Measurements from ENCODE around the gene STAB1.

Gene STAB1

DNA sequence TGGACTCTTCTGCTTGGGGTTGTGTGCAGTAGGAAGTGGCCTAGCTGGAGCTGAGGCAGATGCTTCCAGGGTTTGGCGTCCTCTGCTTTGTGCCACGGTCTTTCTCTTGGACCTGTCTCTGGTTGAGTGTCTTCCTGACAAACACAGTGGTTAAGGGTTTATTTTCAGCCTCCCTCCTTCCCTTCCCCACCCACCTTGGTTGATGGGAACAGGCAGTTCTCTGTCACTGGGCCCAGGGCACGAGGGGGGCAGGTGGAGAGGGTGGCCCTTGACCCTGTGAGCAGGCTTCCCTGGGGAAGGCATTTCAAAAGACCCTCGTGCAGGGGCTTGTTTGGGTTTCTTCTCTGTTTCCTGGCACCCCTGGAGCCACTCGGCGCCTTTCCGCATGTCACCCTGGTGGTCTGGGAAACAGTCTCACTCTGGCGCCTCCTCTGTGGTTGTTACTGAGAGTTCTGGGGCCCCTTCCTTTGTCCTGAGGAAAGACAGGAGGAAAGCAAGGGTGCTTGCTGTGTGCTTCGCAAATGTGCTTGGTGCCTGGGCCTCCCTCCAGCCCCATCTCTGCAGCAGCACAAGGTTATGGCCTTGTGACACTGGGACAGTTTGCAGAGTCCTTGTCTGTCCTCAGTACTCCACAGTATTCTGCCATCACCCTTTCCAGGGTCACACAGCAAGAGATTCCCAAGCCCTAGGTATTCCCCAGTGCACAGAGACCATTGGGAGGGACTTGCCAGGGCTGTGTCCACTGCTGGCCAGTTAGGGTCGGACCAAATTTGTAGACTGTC, 10.3 kb upstream of the STAB1 start:
- DNase-seq = no peak

DNA sequence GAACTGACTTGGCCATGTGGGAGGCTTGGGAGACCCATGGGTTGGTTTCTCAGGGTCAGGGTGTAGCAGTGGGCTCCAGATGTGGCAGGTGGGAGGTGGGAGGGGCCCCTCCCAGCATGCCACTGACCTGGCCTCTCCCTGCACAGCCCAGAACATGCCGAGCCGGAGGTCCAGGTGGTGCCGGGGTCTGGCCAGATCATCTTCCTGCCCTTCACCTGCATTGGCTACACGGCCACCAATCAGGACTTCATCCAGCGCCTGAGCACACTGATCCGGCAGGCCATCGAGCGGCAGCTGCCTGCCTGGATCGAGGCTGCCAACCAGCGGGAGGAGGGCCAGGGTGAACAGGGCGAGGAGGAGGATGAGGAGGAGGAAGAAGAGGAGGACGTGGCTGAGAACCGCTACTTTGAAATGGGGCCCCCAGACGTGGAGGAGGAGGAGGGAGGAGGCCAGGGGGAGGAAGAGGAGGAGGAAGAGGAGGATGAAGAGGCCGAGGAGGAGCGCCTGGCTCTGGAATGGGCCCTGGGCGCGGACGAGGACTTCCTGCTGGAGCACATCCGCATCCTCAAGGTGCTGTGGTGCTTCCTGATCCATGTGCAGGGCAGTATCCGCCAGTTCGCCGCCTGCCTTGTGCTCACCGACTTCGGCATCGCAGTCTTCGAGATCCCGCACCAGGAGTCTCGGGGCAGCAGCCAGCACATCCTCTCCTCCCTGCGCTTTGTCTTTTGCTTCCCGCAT, 7.9 kb upstream of the STAB1 start:
- peak in 1 of 14 donors; percentile 33 for DNase-seq

DNA sequence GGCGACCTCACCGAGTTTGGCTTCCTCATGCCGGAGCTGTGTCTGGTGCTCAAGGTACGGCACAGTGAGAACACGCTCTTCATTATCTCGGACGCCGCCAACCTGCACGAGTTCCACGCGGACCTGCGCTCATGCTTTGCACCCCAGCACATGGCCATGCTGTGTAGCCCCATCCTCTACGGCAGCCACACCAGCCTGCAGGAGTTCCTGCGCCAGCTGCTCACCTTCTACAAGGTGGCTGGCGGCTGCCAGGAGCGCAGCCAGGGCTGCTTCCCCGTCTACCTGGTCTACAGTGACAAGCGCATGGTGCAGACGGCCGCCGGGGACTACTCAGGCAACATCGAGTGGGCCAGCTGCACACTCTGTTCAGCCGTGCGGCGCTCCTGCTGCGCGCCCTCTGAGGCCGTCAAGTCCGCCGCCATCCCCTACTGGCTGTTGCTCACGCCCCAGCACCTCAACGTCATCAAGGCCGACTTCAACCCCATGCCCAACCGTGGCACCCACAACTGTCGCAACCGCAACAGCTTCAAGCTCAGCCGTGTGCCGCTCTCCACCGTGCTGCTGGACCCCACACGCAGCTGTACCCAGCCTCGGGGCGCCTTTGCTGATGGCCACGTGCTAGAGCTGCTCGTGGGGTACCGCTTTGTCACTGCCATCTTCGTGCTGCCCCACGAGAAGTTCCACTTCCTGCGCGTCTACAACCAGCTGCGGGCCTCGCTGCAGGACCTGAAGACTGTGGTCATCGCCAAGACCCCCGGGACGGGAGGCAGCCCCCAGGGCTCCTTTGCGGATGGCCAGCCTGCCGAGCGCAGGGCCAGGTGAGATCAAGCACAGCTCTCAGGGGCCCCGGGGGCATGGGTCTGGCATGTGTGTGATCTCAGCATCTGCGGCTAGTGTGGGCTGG, 7.1 kb upstream of the STAB1 start:
- no peak for DNase-seq

DNA sequence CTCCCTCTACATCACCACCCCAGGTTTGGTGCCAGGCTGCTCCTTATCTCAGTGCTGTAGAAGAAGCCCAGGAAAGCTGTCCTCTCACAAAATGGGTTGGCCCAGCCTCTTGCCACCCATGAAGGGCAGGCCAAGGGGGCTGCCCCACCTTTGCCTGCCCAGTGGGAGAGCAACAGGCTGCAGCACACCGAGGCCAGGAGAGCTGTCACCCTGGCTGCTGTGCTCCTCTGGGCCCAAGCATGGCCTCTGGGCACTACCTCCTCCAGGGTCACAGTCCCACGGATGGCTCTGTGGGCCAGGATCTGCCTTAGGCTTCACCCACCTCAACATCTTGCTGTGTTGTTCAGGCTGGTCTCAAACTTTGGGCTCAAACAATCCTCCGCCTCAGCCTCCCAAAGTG, 6.4 kb upstream of the STAB1 start:
- no peak for DNase-seq

DNA sequence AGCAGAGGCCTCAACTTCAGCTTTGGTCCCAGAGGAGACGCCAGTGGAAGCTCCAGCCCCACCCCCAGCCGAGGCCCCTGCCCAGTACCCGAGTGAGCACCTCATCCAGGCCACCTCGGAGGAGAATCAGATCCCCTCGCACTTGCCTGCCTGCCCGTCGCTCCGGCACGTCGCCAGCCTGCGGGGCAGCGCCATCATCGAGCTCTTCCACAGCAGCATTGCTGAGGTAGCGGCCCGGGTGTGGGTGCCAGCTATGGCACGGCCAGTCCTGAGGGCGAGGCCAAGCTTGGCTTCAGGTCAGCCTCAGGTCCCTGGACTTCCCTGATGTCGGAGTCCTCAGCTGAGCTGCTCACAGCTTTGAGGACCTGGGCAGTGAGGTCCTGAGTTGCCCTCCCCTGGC, 5.7 kb upstream of the STAB1 start:
- DNase-seq = no peak

DNA sequence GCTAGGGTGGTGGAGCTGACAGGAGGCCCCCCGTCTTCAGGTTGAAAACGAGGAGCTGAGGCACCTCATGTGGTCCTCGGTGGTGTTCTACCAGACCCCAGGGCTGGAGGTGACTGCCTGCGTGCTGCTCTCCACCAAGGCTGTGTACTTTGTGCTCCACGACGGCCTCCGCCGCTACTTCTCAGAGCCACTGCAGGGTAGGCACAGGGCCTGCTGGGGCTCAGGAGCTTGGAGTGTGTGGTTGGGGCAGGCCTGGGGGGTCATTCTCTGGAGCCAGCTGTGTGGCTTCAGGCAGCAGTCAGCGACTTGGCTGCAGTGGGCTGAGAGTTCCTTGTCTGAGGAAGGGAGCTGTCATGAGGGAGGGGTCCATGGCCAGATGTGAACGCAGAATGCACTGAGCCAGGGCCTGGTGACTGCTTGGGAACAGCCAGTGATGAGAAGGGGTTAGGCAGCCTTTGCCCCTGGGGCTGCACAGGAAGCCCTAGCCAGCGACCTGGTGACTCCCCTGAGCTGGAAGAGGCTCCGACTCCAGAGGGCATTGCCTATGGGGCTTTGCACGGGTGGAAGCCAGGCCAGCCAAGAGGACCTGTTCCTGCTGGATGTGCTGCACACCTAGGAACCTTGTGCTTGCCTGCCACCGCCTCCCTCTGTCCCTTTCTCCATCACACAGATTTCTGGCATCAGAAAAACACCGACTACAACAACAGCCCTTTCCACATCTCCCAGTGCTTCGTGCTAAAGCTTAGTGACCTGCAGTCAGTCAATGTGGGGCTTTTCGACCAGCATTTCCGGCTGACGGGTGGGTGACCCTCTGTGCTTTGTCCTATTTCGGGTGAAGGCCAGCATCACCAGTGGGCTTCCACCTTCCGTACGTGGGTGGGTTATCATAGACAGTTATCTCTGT, 4.9 kb upstream of the STAB1 start:
- peak in 1 of 14 donors; percentile 17 for DNase-seq

DNA sequence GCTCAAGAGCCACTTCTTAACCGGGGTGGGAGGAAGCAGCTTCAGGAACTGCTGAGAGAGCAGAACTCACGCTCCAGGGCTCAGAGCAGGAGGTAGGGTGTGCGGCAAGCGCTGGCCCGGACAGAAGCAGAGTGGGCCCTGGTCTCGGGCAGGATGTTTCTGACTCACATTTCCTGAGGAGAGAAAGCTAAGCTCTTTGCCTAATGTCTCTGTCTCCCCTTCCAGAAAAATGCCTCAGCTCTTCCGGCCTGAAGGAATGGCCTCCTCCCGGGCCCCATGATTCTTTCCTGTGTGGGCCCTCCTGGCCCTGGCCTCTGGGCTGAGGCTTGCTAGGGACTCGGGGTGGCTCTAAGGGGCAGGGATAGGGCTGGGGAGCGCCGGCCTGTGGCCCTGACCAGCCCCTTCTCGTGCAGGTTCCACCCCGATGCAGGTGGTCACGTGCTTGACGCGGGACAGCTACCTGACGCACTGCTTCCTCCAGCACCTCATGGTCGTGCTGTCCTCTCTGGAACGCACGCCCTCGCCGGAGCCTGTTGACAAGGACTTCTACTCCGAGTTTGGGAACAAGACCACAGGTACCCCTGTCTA, 4.1 kb upstream of the STAB1 start:
- peak in 2 of 14 donors; percentile 3 to 21 for DNase-seq

DNA sequence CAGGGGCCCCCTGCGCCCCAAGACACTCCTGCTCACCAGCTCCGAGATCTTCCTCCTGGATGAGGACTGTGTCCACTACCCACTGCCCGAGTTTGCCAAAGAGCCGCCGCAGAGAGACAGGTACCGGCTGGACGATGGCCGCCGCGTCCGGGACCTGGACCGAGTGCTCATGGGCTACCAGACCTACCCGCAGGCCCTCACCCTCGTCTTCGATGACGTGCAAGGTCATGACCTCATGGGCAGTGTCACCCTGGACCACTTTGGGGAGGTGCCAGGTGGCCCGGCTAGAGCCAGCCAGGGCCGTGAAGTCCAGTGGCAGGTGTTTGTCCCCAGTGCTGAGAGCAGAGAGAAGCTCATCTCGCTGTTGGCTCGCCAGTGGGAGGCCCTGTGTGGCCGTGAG, 3.1 kb upstream of the STAB1 start:
- DNase-seq = no peak

DNA sequence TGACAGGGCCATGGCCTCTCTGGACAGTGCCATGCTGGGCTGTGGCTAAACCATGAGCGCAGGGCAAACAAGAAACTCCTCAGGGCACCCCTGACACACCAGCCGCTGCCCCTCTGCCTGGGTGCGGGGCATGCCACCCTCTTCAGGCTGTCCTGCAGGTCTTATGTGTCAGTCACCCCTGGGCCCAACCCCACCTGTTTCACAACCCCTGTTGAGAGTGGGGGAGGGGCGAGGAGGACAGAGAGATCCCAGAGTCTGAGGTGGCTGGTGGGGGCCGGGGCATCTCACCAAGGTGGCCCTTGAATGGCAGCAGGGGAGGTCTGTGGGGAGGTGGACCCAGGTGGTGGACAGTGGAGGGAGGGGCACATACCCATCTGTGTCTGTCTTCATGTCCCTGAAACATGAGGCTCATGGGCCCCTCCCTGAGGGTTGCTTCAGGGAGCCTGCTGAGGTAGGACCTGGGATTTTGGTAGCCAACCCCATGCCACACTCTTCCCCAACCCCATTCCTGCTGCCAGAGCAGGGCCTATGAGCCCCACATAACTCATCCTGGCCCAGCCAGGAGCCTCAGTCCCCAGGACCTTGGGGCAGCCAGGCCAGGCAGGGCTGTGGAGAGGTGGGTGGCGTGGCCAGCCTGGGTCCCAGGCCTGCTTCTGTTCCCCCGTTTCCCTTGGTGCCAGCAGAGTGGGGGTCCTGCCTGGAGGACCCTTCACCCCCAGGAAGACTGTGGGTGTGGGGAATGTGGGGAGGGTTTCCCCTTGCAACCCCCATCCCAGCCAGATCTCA, 1.7 kb upstream of the STAB1 start:
- no peak for DNase-seq

DNA sequence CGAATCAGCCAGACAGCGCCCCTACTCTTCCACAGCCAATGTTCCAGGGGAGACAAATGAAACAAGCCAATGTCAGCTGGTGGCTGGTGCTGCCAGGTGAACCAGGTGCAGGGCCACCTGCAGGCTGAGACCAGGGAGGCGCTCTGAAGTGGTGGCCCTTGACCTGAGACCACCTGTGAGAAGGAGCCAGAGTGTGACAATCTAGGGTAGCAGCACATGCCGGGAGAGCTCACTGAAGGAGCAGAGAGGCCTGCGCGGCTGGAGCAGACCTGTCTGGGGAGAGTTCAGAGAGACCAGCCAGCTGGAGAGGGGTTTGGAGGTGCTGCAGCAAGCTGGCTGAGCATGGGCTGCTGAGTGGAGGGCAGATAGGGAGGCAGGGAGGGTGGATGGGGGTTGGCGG, 693 bp upstream of the STAB1 start:
- peak in 1 of 14 donors; percentile 49 for DNase-seq

DNA sequence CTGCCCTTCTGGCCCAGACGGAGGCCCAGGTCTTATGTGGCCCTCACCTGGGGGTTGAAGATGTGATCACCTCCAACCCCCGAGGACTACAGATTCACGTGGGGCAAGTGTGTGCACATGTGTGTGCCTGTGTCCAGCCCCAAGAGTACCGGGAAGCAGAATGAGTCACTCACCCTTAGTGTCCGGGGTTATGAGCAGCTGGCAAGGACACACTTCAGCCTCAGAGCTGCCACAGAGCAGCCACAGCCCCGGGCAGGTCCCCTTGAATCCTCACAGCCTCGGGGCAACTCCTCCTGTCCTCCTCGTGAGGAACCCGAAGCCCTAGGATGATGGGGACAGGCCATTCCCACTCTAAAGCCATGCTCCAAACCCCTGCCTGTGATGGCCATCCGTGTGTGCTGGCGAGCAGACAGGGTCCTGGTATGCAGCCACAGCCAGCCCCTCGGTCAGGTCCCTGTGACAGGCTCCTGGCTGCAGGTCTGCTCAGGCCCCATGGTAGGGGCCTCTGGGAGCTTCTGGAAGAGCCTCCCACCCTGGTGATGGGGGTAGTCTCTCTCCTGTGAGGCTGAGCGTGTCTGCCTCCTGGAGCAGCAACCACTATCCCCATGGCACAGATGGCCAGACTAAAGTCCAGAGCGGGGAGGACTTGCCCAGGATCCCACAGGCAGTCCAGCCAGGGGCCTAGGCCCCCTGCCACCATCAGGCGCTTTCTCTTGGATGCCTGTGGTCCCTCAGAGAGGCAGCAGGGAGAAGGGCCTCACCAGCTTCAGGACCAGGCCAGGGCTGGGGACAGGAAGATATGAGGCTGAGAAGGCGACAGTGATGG, 852 bp downstream of the STAB1 start:
- peak in 1 of 14 donors; percentile 17 for DNase-seq

DNA sequence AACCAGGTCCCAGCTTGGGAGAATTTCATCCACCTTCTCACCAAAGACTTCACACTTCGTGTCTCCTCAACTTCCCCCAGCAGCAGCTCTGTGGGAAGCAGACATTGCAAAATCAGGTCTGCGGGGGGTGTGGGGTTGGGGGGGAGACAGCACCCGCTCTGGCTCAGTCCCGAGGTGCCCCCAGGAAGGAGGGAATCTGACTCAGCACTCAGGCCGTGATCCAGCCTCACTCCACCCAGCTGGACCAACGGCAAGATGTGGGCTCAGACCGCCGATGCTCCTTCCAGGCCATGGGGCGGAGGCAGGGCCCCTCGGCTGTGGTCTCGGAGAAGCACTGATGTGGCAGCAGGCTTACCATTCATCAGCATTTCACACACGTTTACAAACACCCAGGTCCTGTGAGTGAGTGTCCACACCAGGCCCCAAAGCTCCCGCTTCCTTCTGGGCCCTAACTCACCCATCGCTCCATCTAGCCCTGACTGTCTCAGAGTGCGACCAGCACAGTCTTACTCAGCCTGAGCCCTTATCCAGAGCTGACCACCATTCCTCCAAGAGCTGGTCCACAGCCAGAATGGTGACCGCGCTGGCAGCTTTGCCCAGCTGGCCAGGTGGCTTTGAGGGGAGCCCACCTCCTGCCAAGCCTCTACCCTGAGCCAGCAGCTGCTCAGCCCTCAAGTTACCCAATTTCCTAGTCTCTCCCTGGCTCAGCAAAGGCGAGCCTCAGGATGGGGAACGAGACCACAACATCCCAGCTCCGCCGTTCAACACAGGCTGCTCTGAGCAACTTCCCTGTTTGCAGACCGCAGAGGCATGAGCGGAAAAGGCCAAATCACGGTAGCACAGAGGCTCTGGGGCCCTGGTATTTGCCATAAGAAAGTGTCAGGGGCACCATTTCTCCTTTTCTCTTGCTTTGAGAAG, 3.3 kb downstream of the STAB1 start:
- DNase-seq = peak in 7 of 14 donors; percentile 9 to 65 (median 42)

DNA sequence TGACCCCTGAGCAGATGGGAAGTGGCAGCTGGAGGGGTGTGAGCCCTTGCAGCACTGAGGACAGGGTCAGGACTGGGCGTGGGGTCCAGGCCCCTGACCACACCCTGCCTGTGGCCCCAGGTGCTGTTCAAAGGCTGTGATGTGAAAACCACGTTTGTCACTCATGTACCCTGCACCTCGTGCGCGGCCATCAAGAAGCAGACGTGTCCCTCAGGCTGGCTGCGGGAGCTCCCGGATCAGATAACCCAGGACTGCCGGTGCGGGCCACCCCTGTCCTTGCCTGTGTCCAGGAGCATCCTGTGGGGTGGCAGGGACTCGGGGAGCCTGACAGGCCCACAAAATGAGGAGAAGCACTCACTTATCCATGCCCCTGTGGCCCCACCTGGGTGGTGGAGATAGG, 5.9 kb downstream of the STAB1 start:
- DNase-seq = no peak

DNA sequence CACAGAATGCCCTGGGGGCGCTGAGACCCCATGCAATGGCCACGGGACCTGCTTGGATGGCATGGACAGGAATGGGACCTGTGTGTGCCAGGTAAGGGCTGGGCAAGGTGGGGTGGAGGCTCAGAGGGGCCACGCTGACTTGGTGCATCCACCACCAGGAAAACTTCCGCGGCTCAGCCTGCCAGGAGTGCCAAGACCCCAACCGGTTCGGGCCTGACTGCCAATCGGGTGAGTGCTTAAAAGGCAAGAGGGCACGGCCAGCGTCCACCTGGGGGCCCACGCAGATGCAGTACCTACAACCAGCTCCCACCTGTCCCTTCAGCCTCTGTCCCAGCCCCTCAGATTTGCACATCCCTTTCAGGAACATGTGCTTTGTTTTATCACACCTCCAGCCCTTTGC, 6.9 kb downstream of the STAB1 start:
- DNase-seq = no peak

DNA sequence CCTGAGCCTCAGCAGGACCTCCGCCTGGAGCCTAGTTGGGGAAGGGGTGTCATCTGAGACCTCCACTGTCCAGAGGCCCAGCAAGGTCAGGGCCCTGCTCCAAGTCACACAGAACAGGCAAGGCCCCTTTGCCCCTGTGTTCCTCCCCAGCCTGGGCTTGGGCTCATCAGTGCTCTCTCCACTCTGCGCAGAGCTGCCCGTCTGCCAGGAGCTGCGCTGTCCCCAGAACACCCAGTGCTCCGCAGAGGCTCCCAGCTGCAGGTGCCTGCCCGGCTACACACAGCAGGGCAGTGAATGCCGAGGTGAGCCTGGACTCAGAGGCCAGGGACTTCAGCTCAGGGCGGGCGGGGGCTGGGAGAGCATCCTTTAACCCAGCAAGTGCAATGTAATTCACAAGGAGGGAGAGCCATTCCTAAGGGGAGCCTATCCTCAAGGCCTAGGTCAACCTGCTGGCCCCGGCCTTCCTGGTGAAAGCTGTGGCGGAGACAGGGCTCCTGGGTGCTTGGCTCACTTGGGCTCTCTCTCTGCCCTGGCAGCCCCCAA, 7.7 kb downstream of the STAB1 start:
- DNase-seq = no peak

DNA sequence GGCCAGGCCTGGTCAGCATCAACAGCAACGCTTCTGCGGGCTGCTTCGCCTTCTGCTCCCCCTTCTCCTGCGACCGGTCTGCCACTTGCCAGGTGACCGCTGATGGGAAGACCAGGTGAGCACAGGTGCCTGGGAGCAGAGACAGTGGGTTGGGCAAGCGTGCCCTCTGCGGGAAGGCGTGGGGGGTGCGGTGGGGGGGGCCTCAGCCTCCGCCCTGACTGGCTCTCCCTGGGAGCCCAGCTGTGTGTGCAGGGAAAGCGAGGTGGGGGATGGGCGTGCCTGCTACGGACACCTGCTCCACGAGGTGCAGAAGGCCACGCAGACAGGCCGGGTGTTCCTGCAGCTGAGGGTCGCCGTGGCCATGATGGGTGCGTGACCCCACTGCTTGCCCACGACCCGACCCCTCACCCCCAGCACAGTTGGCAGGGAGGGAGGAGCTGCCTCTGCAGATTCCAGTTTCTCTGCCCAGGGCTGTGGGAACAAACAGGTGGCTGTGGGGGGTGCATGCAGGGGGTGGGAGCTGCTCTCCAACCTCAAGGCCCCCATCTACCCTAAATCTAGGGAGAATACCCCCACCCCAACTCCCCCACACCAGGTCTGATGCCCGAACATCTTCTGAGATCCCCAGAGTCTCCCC, 8.8 kb downstream of the STAB1 start:
- no peak for DNase-seq

DNA sequence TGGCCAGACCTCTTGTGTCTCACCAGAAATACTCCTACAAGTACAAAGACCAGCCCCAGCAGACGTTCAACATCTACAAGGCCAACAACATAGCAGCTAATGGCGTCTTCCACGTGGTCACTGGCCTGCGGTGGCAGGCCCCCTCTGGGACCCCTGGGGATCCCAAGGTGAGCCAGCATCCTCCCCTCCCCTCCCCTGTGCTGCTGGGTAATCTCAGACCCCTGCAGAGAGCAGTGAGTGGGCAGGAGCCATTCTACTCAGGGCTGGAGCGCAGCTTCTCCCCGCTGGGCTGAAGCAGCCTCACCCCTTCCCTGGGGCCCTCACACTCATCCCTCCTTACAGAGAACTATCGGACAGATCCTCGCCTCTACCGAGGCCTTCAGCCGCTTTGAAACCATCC, 9.8 kb downstream of the STAB1 start:
- no peak for DNase-seq

Measured in C1 segment of cervical spinal cord (tissue), 14 donors.